ENCODE data around the gene NEXN. TPM values are rescaled to one million over a fixed set of nuclear protein-coding genes. Genes with fewer than 3 reads are reported as not detected.

The NEXN gene
- total and polyA plus RNA-seq, 9 donors, result 57.9 to 291 (median 216) TPM

DNA sequence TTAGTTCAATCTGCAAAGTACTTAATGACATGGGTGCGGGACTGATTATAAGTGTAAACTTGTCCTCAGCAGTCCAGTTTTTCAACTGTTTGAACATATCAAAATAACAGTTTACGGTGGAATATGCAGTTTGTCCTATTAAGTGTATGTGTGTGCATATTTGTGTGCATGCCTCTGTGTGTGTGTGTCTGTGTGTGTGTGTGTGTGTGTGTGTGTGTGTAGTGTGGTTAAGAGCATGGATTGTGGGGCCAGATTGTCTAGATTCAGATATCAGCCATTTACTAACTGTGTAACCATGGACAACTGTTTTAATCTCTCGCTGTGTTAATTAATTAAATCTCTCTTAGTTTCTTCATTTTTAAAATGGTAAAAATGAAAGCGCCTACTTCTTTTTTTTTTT lies 39.0 kb downstream of the NEXN start:
- DNase-seq, result no peak
- Histone ChIP-seq H3K9me3 (replicated peaks; ENCODE audit: control insufficient read depth, low read depth, low read length) (no peaks in the 10 kb centered on the region), H3K36me3 (ENCODE audit: control insufficient read depth, insufficient read depth, low read length) (peaks cover 18% of the 10 kb centered on the region), H3K4me3 (ENCODE audit: low read length) (no peak overlapping the region), H3K27ac (ENCODE audit: low read length) (no peak overlapping the region), H3K4me1 (ENCODE audit: control insufficient read depth, insufficient read depth, low read length) (no peaks in the 10 kb centered on the region), H3K27me3 (ENCODE audit: control insufficient read depth, insufficient read depth, low read length) (no peaks in the 10 kb centered on the region)
- no CpG with 5 or more reads among the region's 4 CpGs for WGBS (ENCODE audit: insufficient coverage)

GRCh38 chr1:77929806-77930205 lies 41.4 kb downstream of the NEXN start:
- H3K4me1 ChIP-seq (ENCODE audit: control insufficient read depth, insufficient read depth, low read length), result no peaks in the 10 kb centered on the region
- no peaks in the 10 kb centered on the region for H3K27me3 ChIP-seq (ENCODE audit: control insufficient read depth, insufficient read depth, low read length)
- no peak for DNase-seq
- H3K27ac ChIP-seq (ENCODE audit: low read length), result no peak overlapping the region
- H3K36me3 ChIP-seq (ENCODE audit: control insufficient read depth, insufficient read depth, low read length), result peaks cover 26% of the 10 kb centered on the region
- H3K4me3 ChIP-seq (ENCODE audit: low read length), result no peak overlapping the region
- H3K9me3 ChIP-seq (replicated peaks; ENCODE audit: control insufficient read depth, low read depth, low read length), result no peaks in the 10 kb centered on the region
- no CpG with 5 or more reads among the region's 2 CpGs for WGBS (ENCODE audit: insufficient coverage)

DNA sequence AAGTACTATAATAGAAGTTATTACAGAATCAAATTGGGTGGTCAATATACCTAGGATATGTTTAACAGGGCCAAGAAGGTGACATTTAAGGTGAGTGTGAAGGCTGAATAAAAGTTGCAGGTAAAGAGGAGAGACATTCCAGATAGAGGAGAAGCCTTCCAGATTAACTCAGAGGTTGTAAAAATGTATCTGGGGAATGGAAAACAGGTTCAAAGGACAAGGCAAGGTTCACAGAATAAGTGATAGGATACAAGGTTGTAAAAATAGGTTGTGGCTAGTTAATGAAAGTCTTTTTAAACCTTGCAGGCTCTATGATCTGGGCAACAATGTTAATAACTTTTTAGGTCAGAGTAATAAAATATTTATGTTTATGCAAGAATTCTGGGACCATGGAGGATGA lies 50.2 kb downstream of the NEXN start:
- DNase-seq, result no peak
- H3K27ac ChIP-seq (ENCODE audit: low read length), result no peak overlapping the region
- H3K4me1 ChIP-seq (ENCODE audit: control insufficient read depth, insufficient read depth, low read length), result no peaks in the 10 kb centered on the region
- H3K27me3 ChIP-seq (ENCODE audit: control insufficient read depth, insufficient read depth, low read length), result no peaks in the 10 kb centered on the region
- H3K4me3 ChIP-seq (ENCODE audit: low read length), result no peak overlapping the region
- no peaks in the 10 kb centered on the region for H3K9me3 ChIP-seq (replicated peaks; ENCODE audit: control insufficient read depth, low read depth, low read length)
- peaks cover 21% of the 10 kb centered on the region for H3K36me3 ChIP-seq (ENCODE audit: control insufficient read depth, insufficient read depth, low read length)

- 86% methylated on average over 1 of the region's 4 CpGs for WGBS (ENCODE audit: insufficient coverage)
- Histone ChIP-seq H3K4me3 (ENCODE audit: low read length) (no peak overlapping the region), H3K36me3 (ENCODE audit: control insufficient read depth, insufficient read depth, low read length) (peaks cover 13% of the 10 kb centered on the region), H3K4me1 (ENCODE audit: control insufficient read depth, insufficient read depth, low read length) (no peaks in the 10 kb centered on the region), H3K9me3 (replicated peaks; ENCODE audit: control insufficient read depth, low read depth, low read length) (no peaks in the 10 kb centered on the region), H3K27me3 (ENCODE audit: control insufficient read depth, insufficient read depth, low read length) (no peaks in the 10 kb centered on the region), H3K27ac (ENCODE audit: low read length) (no peak overlapping the region)
- no peak for DNase-seq
Measured at GRCh38 chr1:77940921-77941570, 52.6 kb downstream of the NEXN start.

DNA sequence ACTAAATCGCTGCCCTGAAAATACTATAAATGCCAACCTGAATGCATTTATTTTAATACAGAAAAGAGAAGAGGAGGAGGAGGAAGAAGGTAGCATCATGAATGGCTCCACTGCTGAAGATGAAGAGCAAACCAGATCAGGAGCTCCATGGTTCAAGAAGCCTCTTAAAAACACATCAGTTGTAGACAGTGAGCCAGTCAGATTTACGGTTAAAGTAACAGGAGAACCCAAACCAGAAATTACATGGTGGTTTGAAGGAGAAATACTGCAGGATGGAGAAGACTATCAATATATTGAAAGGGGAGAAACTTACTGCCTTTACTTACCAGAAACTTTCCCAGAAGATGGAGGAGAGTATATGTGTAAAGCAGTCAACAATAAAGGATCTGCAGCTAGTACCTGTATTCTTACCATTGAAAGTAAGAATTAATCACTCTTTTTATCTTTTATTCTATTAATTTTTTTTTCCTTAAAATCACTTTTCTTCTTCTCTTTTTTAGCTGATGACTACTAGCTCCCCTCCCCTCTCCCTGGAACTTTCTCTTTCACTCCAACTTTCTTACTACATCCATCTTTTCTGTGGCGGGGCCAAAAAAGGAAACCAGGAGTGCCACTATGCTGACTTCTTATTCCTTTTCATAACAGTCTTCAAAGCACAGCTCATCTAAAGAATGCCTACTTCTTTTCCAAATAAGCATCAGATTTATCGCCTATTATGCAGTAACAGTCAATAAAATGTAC lies 54.1 kb downstream of the NEXN start:
- Histone ChIP-seq H3K27me3 (ENCODE audit: control insufficient read depth, insufficient read depth, low read length) (no peaks in the 10 kb centered on the region), H3K4me3 (ENCODE audit: low read length) (no peak overlapping the region), H3K9me3 (replicated peaks; ENCODE audit: control insufficient read depth, low read depth, low read length) (no peaks in the 10 kb centered on the region), H3K27ac (ENCODE audit: low read length) (no peak overlapping the region), H3K4me1 (ENCODE audit: control insufficient read depth, insufficient read depth, low read length) (no peaks in the 10 kb centered on the region), H3K36me3 (ENCODE audit: control insufficient read depth, insufficient read depth, low read length) (peaks cover 13% of the 10 kb centered on the region)
- no peak for DNase-seq
- WGBS (ENCODE audit: insufficient coverage), result 100% methylated on average over 1 of the region's 4 CpGs

- Histone ChIP-seq H3K27me3 (ENCODE audit: control insufficient read depth, insufficient read depth, low read length) (no peaks in the 10 kb centered on the region), H3K4me1 (ENCODE audit: control insufficient read depth, insufficient read depth, low read length) (no peaks in the 10 kb centered on the region), H3K36me3 (ENCODE audit: control insufficient read depth, insufficient read depth, low read length) (peaks cover 17% of the 10 kb centered on the region), H3K4me3 (ENCODE audit: low read length) (no peak overlapping the region), H3K27ac (ENCODE audit: low read length) (no peak overlapping the region), H3K9me3 (replicated peaks; ENCODE audit: control insufficient read depth, low read depth, low read length) (no peaks in the 10 kb centered on the region)
- no CpG with 5 or more reads among the region's 2 CpGs for WGBS (ENCODE audit: insufficient coverage)
- DNase-seq, result no peak
Measured at GRCh38 chr1:77945345-77945744, 56.9 kb downstream of the NEXN start.

DNA sequence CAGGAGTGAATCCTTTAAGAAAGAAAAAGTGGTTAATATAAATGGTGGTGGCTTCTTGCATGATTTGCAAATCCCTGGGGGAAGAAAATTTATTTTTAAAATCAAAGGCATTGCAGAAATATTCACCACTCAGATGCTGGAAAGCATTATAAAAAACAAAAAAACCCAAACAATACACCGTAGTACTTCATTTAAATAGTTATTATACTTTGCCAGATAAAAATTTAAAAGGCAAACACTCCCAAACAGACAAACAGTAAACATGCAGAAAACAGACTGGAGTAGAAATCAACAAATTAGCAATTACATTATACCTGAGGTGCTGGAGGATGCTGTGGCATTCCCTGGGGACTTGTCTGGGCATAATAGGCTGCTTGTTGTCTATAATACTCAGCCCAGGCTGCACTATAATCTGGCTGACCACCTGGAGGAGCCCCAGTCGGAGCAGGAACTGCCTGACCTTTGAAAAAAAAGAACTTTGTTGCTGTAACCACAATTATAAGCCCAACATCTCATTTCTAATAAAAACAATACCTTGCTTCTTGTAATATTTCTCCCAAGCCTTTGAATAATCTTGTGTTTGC lies 60.5 kb downstream of the NEXN start:
- no peak overlapping the region for H3K27ac ChIP-seq (ENCODE audit: low read length)
- H3K36me3 ChIP-seq (ENCODE audit: control insufficient read depth, insufficient read depth, low read length), result peaks cover 17% of the 10 kb centered on the region
- H3K4me3 ChIP-seq (ENCODE audit: low read length), result no peak overlapping the region
- no peaks in the 10 kb centered on the region for H3K4me1 ChIP-seq (ENCODE audit: control insufficient read depth, insufficient read depth, low read length)
- H3K9me3 ChIP-seq (replicated peaks; ENCODE audit: control insufficient read depth, low read depth, low read length), result no peaks in the 10 kb centered on the region
- whole genome bisulfite sequencing (ENCODE audit: insufficient coverage), result 0% methylated on average over 1 of the region's 2 CpGs
- peak; percentile 41 for DNase-seq
- H3K27me3 ChIP-seq (ENCODE audit: control insufficient read depth, insufficient read depth, low read length), result no peaks in the 10 kb centered on the region

DNA sequence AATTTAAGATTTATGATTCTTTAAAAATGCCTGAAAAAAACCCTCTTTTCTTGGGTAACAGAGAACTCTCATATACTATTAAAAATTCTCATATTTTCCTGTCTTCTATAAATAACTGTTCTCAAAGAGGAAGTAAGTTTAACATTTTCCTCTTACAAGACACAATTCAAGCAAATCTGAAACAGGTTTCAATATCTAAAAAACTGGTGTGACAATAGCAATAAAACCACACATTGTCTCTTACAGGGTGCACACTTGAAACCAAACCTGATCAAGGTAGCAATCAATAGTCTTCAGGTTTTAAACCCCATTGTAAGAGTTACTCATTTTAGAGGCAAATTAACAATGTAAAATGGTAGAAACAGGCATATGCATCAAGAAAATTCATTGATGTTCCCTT lies 62.4 kb downstream of the NEXN start:
- no peaks in the 10 kb centered on the region for H3K9me3 ChIP-seq (replicated peaks; ENCODE audit: control insufficient read depth, low read depth, low read length)
- no peak overlapping the region for H3K4me3 ChIP-seq (ENCODE audit: low read length)
- no peak overlapping the region for H3K27ac ChIP-seq (ENCODE audit: low read length)
- no peaks in the 10 kb centered on the region for H3K4me1 ChIP-seq (ENCODE audit: control insufficient read depth, insufficient read depth, low read length)
- peaks cover 24% of the 10 kb centered on the region for H3K36me3 ChIP-seq (ENCODE audit: control insufficient read depth, insufficient read depth, low read length)
- no peaks in the 10 kb centered on the region for H3K27me3 ChIP-seq (ENCODE audit: control insufficient read depth, insufficient read depth, low read length)
- no peak for DNase-seq

DNA sequence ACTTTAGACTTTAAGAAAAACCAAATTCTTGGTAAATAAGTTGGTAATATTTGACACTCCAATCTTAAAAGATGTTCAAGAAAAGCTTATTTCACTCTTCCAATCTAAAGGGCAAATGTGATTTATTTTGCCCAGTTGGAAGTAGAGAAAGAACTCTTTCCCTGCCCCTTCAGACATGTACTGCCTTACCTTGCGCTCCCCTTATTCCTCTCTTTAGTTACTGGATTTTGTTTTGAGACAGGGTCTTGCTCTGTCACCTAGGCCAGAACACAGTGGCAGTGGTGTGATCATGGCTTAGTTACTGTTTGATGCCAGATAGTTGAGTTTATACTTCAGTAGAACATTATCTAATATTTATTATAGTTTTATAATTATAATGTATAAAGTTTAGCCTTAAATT lies 62.9 kb downstream of the NEXN start:
- H3K27ac ChIP-seq (ENCODE audit: low read length), result no peak overlapping the region
- H3K9me3 ChIP-seq (replicated peaks; ENCODE audit: control insufficient read depth, low read depth, low read length), result no peaks in the 10 kb centered on the region
- peaks cover 23% of the 10 kb centered on the region for H3K36me3 ChIP-seq (ENCODE audit: control insufficient read depth, insufficient read depth, low read length)
- WGBS (ENCODE audit: insufficient coverage), result no CpG with 5 or more reads among the region's 1 CpG
- no peak overlapping the region for H3K4me3 ChIP-seq (ENCODE audit: low read length)
- no peaks in the 10 kb centered on the region for H3K4me1 ChIP-seq (ENCODE audit: control insufficient read depth, insufficient read depth, low read length)
- H3K27me3 ChIP-seq (ENCODE audit: control insufficient read depth, insufficient read depth, low read length), result no peaks in the 10 kb centered on the region
- DNase-seq, result no peak

DNA sequence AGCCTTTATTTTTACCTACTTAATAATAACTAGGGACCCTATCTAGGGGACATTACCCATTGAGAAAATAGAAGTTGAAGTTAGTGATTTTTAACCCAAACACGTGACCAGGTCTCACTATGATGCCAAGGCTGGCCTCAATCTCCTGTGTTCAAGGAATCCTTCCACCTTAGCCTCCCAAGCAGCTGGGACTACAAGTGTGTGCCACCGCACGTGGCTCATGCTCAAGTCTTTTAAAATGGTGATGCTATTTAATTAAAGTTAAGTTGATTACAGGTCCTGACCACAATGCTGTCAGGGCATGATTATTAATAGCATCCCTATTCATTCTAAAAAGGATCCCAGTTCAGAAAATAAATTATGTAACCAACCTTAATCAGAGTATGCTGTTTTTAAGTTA lies 65.5 kb downstream of the NEXN start:
- 100% methylated on average over 1 of the region's 3 CpGs for WGBS (ENCODE audit: insufficient coverage)
- H3K4me3 ChIP-seq (ENCODE audit: low read length), result no peak overlapping the region
- no peaks in the 10 kb centered on the region for H3K4me1 ChIP-seq (ENCODE audit: control insufficient read depth, insufficient read depth, low read length)
- no peaks in the 10 kb centered on the region for H3K9me3 ChIP-seq (replicated peaks; ENCODE audit: control insufficient read depth, low read depth, low read length)
- peaks cover 35% of the 10 kb centered on the region for H3K36me3 ChIP-seq (ENCODE audit: control insufficient read depth, insufficient read depth, low read length)
- no peak for DNase-seq
- H3K27ac ChIP-seq (ENCODE audit: low read length), result no peak overlapping the region
- no peaks in the 10 kb centered on the region for H3K27me3 ChIP-seq (ENCODE audit: control insufficient read depth, insufficient read depth, low read length)

Data from muscle of leg (tissue), 11 donors.